DMS 273 treated with DMSO at 0.1 percent for 48 hours (cell line): ENCODE data around the gene RNF212.

Experiments
- DNase-seq: peaks from one replicate; lab custom pipeline; 2025; lab: John Stamatoyannopoulos, UW

The RNF212 gene

GRCh38 chr4:1036095-1036494 is 77.3 kb downstream of the RNF212 start:
- no peak for DNase-seq

GRCh38 chr4:1035510-1035909 is 77.9 kb downstream of the RNF212 start:
- no peak for DNase-seq

GRCh38 chr4:1033840-1034551 is 79.4 kb downstream of the RNF212 start:
- peak; percentile 28 for DNase-seq

GRCh38 chr4:1032861-1033260 is 80.5 kb downstream of the RNF212 start:
- DNase-seq: no peak

GRCh38 chr4:1031956-1032795 is 81.2 kb downstream of the RNF212 start:
- no peak for DNase-seq

- no peak for DNase-seq
Measured at GRCh38 chr4:1031346-1031745, 82.0 kb downstream of the RNF212 start.

GRCh38 chr4:1030559-1030958 is 82.8 kb downstream of the RNF212 start:
- DNase-seq: no peak

- no peak for DNase-seq
Measured at GRCh38 chr4:1030031-1030430, 83.3 kb downstream of the RNF212 start.

GRCh38 chr4:1029529-1029928 is 83.8 kb downstream of the RNF212 start:
- DNase-seq: no peak

- no peak for DNase-seq
Measured at GRCh38 chr4:1028574-1029220, 84.7 kb downstream of the RNF212 start.

- DNase-seq: no peak
Measured at GRCh38 chr4:1027915-1028238, 85.5 kb downstream of the RNF212 start.

- DNase-seq: no peak
Measured at GRCh38 chr4:1027219-1027914, 86.0 kb downstream of the RNF212 start.

- DNase-seq: no peak
Measured at GRCh38 chr4:1026115-1026514, 87.2 kb downstream of the RNF212 start.

- no peak for DNase-seq
Measured at GRCh38 chr4:1024882-1025545, 88.3 kb downstream of the RNF212 start.

- no peak for DNase-seq
Measured at GRCh38 chr4:1023895-1024740, 89.2 kb downstream of the RNF212 start.

- no peak for DNase-seq
Measured at GRCh38 chr4:1023075-1023640, 90.2 kb downstream of the RNF212 start.

- no peak for DNase-seq
Measured at GRCh38 chr4:1022739-1023066, 90.7 kb downstream of the RNF212 start.

GRCh38 chr4:1022051-1022738 is 91.2 kb downstream of the RNF212 start:
- DNase-seq: no peak
